Measurements from ENCODE around the gene ANKRD66. TPM values are rescaled to one million over a fixed set of nuclear protein-coding genes. Genes with fewer than 3 reads are reported as not detected.
"Not testable (repeated sequence)": the region's sequence is repeated elsewhere in the genome, so short reads cannot be mapped to it uniquely, and the experiment has no call there.

Gene ANKRD66
- total RNA-seq, 4 donors from 2014 or later: not detected

- TF ChIP-seq POLR2A (IDR thresholded peaks at IDR 0.05) (no peak), CTCF (IDR thresholded peaks at IDR 0.05 in 4 of 5, conservative IDR thresholded peaks at IDR 0.05 in 1 of 5) (no peak)
- in situ Hi-C loops (cut with MboI; ENCODE audit: low sequenced_read_pairs in 4 of 4): no loop called here
- peaks cover 0 to 3% of the 10 kb centered on the region in 2 donors for H3K4me1 ChIP-seq
- ATAC-seq: no peak
- DNase-seq: no peak
- intact Hi-C loops (cut with DNase I; ENCODE audit: low total_unique reads): no loop called here
- no peak overlapping the region for H3K27ac ChIP-seq
- H3K4me3 ChIP-seq: no peak overlapping the region
- H3K9me3 ChIP-seq: peaks cover 0 to 5% (median 0%) of the 10 kb centered on the region in 3 donors
- H3K27me3 ChIP-seq: no peaks in the 10 kb centered on the region
- H3K36me3 ChIP-seq: no peaks in the 10 kb centered on the region
Observed at GRCh38 chr6:46763466-46763865, 16.7 kb downstream of the ANKRD66 start.

GRCh38 chr6:46764280-46764679, 17.5 kb downstream of the ANKRD66 start:
- H3K4me1 ChIP-seq; DNase-seq; intact Hi-C loops (cut with DNase I; ENCODE audit: low total_unique reads); H3K27ac ChIP-seq; ATAC-seq; H3K36me3 ChIP-seq; H3K4me3 ChIP-seq; H3K9me3 ChIP-seq; in situ Hi-C loops (cut with MboI; ENCODE audit: low sequenced_read_pairs in 4 of 4); H3K27me3 ChIP-seq: not testable (repeated sequence)

- TF ChIP-seq POLR2A (IDR thresholded peaks at IDR 0.05) (no peak), CTCF (IDR thresholded peaks at IDR 0.05 in 4 of 5, conservative IDR thresholded peaks at IDR 0.05 in 1 of 5) (no peak)
- in situ Hi-C loops (cut with MboI; ENCODE audit: low sequenced_read_pairs in 4 of 4): no loop called here
- Histone ChIP-seq H3K36me3 (no peaks in the 10 kb centered on the region), H3K4me1 (peaks cover 0 to 3% of the 10 kb centered on the region in 2 donors), H3K4me3 (no peak overlapping the region), H3K9me3 (peaks cover 0 to 5% (median 0%) of the 10 kb centered on the region in 3 donors), H3K27ac (no peak overlapping the region), H3K27me3 (no peaks in the 10 kb centered on the region)
- ATAC-seq (no peak), DNase-seq (no peak)
- intact Hi-C loops (cut with DNase I; ENCODE audit: low total_unique reads): no loop called here
Observed at GRCh38 chr6:46764961-46765360, 18.2 kb downstream of the ANKRD66 start.

- in situ Hi-C loops (cut with MboI; ENCODE audit: low sequenced_read_pairs in 4 of 4): no loop called here
- intact Hi-C loops (cut with DNase I; ENCODE audit: low total_unique reads): no loop called here
- Histone ChIP-seq H3K4me1 (peaks cover 0 to 11% of the 10 kb centered on the region in 2 donors), H3K4me3 (no peak overlapping the region), H3K27me3 (no peaks in the 10 kb centered on the region), H3K9me3 (peaks cover 0 to 5% (median 0%) of the 10 kb centered on the region in 3 donors), H3K27ac (no peak overlapping the region), H3K36me3 (no peaks in the 10 kb centered on the region)
- DNase-seq (no peak), ATAC-seq (no peak)
- no peak for TF ChIP-seq CTCF (IDR thresholded peaks at IDR 0.05 in 4 of 5, conservative IDR thresholded peaks at IDR 0.05 in 1 of 5)
- TF ChIP-seq POLR2A (IDR thresholded peaks at IDR 0.05): no peak
Observed at GRCh38 chr6:46772016-46772415, 25.3 kb downstream of the ANKRD66 start.

GRCh38 chr6:46772762-46773161, 26.0 kb downstream of the ANKRD66 start:
- Histone ChIP-seq H3K27me3 (no peaks in the 10 kb centered on the region), H3K9me3 (no peaks in the 10 kb centered on the region), H3K27ac (no peak overlapping the region), H3K4me1 (peaks cover 0 to 11% of the 10 kb centered on the region in 2 donors), H3K4me3 (no peak overlapping the region), H3K36me3 (no peaks in the 10 kb centered on the region)
- intact Hi-C loops (cut with DNase I; ENCODE audit: low total_unique reads): no loop called here
- DNase-seq (peak; percentile 6 to 38), ATAC-seq (peak; percentile 26 to 56)
- in situ Hi-C loops (cut with MboI; ENCODE audit: low sequenced_read_pairs in 4 of 4): no loop called here
- TF ChIP-seq CTCF (IDR thresholded peaks at IDR 0.05 in 4 of 5, conservative IDR thresholded peaks at IDR 0.05 in 1 of 5): no peak
- no peak for TF ChIP-seq POLR2A (IDR thresholded peaks at IDR 0.05)
